HG02852 (cell line): ENCODE data around the gene KRTAP10-5.
"Not testable (repeated sequence)": the region's sequence is repeated elsewhere in the genome, so short reads cannot be mapped to it uniquely, and the experiment has no call there.

Experiments used
- ATAC-seq: cut with Tn5 transposase; IDR thresholded peaks from one replicate; pipeline ENCODE4 v1.9.1; 2021; ENCODE audit warnings: mild to moderate bottlenecking, moderate library complexity; ENCODE audit not compliant: unreplicated experiment

Gene KRTAP10-5

DNA sequence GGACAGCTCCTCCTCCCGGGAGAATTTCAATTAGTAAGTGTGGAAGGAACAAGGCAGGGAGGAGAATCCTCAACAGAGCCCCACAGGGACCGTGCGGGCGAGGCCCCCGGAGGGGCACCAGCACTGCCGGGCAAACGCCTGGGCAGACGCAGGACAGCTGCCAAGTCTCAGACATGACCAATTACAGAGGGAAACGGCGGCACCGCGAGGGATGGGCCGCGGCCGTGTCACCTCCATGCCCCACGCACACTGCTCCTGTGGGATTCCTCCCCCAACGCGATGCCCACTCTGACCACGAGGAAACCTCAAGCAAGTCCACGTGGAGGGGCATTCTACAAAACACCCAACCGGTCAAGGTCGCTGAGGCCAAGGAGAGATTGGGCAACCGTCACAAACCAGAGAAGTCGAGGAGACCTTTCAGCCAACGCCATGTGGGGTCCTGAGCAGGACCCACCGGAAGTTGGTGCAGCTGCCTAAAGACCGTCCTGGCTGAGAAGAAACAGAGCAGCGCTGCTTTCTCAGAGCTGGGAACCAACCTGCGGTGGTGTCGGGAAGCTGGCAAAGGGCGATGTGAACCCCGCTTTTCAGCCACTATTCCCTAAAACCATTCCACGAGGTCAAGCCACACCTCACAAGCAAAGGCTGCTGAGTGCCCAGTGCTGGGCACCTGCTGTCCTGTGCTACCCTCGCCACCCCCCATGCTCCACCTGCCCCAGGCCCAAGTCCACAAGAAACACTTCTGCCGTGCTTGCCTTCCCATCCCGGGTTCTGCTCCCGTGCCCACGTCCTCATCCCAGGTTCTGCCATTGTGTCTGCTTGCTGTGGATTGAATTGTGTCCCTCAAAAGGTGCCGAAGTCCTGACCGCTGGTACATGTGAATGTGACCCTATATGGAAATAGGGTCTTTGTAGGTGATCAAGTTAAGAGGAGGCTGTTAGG lies 8.3 kb downstream of the KRTAP10-5 start:
- no peak for ATAC-seq

DNA sequence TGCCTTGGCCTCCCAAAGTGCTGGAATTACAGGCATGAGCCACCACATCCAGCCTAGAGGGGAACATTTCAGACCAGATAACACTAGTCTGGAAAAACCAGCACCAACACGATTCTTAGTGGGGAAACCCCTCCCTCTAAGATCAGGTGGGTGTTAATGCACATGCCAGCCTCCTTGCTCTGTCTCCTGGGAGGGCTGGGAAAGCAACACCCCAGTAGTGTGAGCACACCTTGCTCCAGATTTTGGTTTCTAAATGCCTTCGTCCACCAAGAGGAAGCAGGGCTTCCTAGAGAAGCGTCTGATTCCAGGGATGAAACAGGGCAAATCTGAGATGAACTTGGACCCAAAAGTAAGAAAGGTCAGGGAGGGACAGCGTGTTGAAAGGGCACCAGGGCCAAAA lies 9.1 kb downstream of the KRTAP10-5 start:
- no peak for ATAC-seq

DNA sequence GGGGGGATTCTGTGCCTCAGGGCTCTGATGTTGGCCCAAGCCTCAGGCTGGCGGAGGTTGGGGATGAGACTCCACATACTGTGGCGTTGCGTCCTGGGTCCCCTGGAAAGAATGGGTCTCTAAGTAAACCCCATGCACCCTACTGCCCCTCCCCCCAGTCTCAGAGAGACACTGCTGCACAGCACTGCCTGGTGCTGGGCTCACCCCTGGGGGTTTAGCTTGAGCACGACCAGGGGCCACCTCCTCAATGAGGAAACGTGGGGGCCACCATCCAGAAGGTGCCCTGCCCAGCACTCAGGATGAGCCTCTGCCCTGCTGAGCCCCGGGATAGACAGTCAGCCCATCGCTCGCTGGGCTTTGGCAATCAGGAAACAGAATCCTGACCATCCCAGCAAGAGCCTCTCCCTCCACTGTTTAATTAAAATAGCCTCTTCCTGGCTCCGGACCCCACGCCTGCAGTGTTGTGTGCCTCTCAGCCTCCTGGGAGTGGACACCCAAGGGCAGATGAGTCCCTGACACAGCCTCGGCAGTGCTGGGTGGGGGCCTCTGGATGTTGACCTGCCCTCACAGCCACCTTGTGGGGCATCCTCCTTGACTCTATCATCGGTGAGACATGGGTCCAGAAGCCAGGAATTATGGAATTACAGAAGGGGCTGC lies 10.4 kb downstream of the KRTAP10-5 start:
- no peak for ATAC-seq

DNA sequence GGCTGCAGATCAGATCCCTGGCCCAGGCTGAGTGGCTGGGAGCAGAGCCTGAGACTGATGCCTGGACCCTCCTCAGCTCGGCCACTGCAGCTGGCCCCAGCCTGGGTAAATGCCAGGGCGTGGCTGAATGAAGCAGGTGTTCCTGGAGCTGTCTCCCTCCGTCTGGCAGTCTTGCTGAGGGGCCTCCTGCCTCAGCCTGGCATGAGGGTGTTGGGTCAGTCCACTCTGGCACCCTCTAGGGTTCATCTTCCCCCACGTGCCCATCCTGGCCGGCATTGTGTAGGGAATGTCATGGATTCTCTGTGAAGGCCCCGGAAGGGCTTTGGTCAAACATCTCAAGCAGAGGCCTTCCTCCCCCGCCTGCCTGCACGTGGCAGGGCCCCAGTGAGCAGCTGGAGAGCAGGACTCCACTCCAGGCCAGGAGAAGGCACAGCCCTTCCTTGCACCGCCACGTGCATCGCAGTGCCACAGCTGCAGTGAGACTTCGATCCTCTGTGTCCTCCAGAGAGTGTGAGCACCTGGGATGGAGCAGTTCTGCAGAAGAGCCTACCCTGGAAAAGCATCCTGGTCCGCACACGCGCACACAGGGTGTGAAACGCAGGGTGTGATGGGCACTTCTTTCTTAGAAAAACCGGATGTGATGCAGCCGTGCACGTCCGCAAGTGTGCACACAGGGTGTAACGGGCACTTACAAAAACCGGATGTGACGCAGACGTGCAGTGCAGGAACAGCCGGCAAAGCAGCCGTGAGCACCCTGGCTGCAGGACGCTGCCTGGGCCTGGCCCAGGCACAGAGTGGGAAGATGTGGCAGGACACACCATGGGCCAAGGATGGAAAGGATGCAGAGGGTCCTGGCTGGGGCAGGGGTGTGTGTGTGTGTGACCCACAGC lies 11.5 kb downstream of the KRTAP10-5 start:
- no peak for ATAC-seq

DNA sequence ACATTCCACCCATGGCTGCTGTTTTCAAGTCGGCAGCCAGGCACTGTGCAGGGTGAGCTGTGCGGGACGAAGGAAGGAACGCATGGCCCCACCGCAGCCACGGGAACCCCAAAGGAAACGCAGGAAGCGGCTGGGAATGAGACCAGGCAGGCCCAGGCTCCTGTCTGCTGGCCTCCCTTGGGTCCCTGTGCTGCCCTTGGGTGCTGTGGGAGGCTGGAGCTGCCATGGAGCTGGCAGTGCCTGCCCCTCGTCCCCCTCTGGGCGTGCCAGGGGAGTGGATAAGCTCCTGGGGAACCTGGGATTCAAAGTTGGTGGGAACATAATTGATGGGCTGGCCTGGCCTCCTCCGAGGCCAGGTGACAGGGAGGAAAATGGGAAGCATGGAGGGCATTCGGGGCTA lies 12.1 kb downstream of the KRTAP10-5 start:
- no peak for ATAC-seq

DNA sequence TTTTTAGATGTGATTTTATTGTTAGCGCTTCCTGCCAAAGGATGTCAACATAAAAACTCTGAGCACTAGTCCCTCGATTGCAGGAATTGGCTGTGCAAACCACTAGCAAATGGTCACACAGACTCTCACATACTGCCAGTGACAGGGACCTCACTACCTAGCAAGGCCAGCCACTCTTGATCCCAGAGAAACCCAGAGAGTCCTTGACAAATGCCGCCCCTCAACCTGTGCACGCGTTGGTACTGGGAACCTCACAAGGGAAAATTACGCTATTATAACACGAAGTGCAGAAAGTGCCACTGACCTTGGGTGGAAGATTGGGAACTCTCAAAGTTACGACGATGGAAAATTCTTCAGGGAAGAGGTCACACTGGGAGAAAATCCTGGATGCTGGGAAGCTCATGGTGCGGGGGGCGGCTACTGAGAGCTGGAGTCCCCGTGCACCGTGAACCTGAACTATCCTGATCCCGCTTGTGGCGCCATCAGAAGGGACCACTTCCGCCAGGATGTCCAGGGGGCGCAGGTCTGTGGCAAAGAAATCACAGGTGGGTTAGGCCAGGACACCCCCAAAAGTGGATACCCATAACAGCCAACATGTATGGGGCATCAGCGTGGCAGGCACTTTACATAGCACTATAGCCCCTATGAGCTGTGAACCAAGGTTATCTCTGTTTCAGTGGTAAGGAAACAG lies 12.8 kb downstream of the KRTAP10-5 start:
- ATAC-seq: no peak

DNA sequence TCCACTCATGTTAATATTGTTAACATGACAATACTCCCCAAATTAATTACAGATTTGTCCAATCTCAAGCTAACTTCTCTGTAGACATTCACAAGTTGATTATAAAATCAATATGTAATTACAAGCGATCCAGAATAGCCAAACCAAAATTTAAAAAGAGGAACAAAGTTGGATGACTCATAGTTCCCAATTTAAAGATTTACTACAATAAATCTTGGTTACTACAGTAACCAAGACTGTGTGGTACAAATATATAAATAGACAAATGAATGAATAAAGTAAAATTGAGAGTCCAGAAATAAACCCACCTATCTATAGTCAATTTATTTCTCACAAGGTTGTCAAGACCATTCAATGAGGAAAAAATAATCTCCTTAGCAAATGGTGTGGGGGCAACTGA lies 14.0 kb downstream of the KRTAP10-5 start:
- no peak for ATAC-seq

DNA sequence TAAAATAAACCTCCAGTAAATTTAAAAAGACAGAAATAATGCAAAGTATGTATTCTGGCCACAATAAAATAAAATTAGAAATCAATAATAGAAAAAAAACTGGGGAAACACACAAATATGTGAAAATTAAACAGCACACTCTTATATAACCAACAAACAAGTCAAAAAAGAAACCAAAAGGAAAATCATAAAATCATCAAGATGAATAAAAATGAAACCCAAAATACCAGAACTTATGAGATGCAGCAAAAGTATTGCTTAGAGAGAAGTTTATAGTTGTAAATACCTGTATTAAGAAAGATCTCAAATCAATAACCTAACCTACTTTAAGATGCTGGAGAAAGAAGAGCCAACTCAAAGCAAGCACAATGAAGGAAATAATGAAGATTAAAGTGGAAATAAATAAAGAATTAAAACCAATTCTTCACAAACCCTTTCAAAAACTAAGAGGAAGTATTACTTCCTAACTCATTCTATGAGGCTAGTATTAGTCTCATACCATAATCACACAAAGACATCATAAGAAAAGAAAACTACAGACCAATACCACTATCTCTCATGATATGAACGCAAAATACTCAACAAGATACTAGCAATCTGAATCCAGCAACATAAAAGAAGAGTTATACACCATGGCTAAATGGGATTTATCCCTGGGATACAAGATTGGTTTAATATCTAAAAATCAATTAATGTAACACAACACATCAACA lies 15.4 kb downstream of the KRTAP10-5 start:
- ATAC-seq: no peak

DNA sequence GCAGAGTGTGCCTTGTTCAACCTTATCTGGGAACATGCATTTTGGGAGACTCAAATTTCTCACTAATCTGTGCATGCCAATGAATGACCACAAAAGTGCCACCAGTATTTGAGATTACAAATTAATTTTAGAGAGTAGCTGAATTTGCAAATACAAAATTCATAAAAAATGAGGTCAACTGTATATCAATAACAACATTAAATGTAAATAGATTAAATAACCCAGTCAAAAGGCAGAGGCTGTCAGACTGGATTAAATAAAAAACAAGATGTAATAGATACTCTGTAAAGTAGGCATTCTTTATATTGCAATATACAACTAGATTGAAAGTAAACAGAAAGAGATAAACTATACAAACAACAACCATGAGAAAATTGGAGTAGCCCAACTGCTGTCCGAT lies 16.3 kb downstream of the KRTAP10-5 start:
- ATAC-seq: no peak

DNA sequence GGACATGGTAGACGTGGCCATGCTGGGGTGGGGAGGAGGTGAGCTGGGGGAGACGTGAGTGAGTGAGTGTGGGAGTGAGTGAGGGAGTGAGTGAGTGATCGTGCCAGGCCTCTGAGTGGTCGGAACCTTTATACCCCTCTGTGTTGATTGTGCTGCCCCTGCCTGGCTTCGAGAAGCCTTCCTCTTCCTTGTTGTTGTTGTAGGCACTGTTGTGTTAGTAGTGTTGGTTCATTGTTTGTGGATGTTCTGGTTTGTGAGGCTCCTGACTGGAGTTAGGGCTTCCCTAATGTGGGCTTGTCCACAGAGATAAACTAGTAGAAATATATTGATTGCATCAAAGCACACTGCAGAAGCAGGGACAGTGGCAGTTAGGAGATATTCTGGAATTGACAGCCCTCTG lies 21.7 kb downstream of the KRTAP10-5 start, which contains the start of gene KRTAP10-3:
Gene KRTAP10-3, minus strand, starts transcription at position 101 of the 400 bp plus-strand sequence. Its CDS starts 80 bp downstream, at position 21.
- ATAC-seq: no peak

DNA sequence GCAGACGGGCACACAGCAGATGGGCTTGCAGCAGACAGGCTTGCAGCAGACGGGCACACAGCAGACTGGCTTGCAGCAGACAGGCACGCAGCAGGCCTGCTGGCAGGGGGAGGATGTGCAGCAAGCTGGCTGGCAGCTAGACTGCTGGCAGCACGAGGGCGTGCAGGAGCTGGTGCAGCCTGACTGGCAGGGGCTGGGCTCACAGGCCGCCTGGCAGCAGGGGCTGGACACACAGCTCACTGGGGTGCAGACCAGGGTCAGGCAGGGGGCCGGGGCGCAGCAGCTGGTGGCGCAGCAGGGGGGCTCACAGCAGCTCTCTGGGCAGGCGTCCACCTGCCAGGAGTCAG lies 22.1 kb downstream of the KRTAP10-5 start:
- ATAC-seq: not testable (repeated sequence)

DNA sequence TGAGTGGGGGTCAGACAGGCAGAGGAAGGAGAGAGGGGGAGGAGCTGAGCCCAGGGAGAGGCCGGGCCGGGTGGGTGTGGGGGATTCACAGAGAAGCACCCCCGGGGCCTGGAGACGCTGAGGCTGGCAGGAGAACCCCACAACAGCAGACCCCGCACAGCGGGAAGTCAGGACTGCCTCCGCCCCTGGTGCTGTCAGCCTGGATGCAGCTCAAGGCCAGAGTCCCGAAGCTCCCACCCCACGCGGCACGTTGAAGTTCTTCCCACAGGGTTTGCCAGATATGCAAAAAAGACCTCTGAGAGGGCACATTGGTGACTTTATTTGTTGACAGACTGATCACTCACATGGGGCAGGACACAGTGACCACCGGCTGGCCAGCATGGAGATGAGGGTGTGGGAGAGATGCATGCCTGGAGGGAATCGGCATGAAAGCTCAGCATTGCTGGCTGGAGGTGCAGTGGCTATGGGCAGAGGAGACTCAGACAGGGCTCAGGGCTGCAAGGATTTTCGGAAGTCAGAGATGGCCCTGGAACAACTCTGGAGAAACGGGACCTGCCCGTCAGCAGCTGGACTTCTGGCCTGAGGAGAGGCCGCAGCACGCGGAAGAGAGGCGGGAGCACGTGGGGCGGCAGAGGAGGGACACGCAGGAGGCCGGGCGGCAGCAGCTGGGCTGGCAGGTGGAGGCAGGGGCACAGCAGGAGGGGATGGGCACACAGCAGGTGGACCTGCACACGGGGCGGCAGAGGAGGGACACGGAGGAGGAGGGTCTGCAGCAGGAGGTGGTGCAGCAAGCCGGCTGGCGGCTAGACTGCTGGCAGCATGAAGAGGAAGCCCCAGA lies 22.7 kb downstream of the KRTAP10-5 start:
- ATAC-seq: no peak

DNA sequence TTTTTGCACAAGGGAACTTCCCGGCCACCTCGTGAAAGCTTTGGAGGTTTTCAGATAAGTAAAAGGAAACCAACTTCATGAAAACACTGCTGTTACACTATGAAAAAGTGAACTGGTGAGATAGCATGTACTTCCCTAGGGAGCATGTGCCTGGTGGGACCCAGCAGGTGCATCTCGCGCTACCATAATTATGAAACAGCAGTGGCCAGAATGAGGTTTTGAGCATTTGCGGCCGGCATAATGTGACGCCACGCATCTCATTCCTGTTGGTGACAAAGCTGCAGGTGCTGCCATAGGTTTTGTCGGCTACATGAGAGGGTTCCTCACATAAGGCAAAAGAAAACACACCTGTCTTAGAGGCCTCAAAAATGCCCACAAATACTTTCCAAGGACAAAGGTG lies 23.5 kb downstream of the KRTAP10-5 start:
- ATAC-seq: no peak

DNA sequence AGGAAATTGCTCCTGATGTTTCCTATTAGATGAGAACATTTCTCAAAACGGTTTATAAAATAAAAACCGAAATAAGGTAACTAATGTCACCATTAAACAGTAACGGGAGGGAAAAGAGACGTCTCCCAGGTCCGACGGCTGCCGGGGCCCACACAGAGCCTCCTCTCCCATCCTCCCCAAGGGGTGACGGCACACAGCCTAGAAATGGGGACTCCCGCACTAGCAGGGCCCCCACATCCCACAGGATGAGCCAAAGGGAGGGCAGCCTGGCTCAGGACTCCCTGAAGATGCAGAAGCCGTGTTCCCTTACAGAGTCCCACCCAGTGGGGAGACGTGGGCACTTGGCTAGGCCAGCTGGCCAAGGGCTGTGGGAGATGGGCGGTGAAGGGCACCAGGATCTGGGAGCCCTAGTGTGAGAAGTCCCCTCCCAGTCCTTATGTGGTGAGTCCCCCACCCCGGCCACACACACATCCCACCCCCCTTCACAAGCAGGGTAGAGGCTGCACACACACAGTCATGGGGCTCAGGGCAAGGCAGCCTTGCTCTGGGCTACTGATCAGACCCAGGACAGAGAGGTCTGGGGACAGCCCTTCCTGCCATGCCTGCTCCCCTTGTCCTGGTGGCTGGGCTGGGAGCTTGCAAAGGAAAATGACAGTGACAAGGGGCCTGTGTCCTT lies 25.1 kb downstream of the KRTAP10-5 start:
- ATAC-seq: no peak

DNA sequence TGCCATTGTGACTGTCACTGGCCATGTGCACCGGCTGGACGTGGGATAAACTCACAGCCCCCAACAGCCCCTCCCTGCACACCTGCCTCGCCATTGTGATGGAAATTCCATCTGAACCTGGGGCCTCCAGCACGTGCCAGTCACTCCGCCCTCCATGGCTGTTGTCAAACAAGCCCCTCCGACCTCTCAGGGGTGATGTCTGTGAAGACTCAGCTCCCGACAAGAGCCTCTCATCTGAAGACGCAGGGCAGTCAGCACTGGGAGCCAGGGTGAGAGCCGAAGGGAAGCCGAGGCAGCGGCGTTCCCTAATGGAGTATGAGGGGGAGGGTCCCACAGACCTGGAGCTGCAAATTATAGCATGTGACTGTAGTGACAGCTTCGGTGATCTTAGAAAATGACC lies 27.7 kb downstream of the KRTAP10-5 start:
- ATAC-seq: no peak

DNA sequence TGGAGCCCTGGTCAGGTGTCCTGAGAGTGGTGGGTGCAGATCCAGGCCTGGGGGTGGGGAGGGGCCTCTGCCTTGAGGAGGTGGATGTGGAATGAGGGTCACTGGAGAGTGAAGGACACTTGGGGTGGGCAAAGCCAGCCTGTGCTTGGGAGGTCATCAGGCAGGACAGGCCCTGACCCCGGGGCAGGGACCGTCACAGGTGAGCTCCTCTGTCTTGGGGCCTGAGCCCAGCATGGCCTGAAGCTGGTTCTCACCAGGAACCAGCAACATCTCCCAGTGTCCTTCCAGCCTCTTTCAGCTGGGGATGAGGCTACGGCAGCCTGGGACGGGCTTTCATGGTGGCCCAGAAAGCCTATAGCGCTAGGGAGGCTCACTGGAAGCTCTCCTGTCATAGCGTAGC lies 28.3 kb downstream of the KRTAP10-5 start:
- ATAC-seq: no peak

DNA sequence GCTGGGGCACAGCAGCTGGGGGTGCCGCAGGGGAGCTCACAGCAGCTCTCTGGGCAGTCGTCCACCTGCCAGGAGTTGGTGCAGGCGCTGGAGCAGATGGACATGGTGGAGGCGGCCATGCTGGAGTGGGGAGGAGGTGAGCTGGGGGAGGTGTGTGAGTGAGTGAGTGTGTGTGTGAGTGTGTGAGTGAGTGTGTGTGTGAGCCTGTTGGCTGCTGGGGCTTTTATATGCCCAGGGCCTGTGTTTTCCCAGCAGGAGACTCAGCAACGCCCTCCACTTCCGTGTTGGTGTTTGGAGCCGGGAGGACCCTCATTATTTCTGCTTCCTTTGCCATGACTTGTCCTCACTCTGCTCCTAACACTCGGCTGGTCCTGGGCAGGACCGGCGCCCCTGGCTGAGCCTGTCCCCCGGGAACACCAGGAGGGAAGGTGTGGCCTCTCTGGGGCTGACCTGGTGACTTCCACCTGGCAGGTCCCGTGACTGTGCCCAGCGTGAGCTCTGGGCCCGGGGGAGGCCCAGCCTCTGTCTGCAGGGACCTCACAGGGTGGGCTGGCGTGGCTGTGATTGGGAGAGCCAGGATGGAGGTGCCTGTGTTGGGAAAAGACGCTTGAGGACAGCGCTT lies 29.0 kb downstream of the KRTAP10-5 start, which contains the start of gene KRTAP10-2:
Gene KRTAP10-2, minus strand, starts transcription at position 166 of the 622 bp plus-strand sequence. Its CDS starts 47 bp downstream, at position 119.
- no peak for ATAC-seq

DNA sequence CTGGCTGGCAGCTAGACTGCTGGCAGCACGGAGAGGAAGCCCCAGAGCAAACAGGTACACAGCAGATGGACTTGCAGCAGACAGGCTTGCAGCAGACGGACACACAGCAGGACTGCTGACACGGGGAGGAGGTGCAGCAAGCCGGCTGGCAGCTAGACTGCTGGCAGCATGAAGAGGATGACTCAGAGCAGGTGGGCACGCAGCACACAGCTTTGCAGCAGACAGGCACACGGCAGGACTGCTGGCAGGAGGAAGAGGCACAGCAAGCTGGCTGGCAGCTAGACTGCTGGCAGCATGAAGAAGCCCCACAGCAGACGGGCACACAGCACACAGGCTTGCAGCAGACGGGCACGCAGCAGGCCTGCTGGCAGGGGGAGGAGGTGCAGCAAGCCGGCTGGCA lies 29.6 kb downstream of the KRTAP10-5 start:
- no peak for ATAC-seq
